Epithelial cell of proximal tubule (primary cell): ENCODE measurements around the gene DCAF12L2. TPM values are rescaled to one million over a fixed set of nuclear protein-coding genes. Genes with fewer than 3 reads are reported as not detected.
"Not testable (repeated sequence)": the region's sequence is repeated elsewhere in the genome, so short reads cannot be mapped to it uniquely, and the experiment has no call there.

Source experiments
- DNase-seq: peaks from one replicate; pipeline ENCODE4 v3.0.0-alpha.2; 2011; ENCODE audit warnings: low read depth
- H3K4me3 ChIP-seq: 2 replicates; pipeline ENCODE4 v1.5.1; 2011; ENCODE audit warnings: low read depth, mild to moderate bottlenecking, low read length
- CTCF ChIP-seq: conservative IDR thresholded peaks from 2 replicates; pipeline ENCODE4 v1.5.1; 2012; ENCODE audit warnings: low read depth, mild to moderate bottlenecking, low read length
- total RNA-seq: library from RNA; depleted of rRNA; stranded (reverse); fragments of >200 nt; gene quantifications from 2 replicates; pipeline ENCODE4 v1.2.3, GENCODE V29; 2015

DCAF12L2 gene
- total RNA-seq = 0.06 and 2.2 TPM in 2 replicates

DNA sequence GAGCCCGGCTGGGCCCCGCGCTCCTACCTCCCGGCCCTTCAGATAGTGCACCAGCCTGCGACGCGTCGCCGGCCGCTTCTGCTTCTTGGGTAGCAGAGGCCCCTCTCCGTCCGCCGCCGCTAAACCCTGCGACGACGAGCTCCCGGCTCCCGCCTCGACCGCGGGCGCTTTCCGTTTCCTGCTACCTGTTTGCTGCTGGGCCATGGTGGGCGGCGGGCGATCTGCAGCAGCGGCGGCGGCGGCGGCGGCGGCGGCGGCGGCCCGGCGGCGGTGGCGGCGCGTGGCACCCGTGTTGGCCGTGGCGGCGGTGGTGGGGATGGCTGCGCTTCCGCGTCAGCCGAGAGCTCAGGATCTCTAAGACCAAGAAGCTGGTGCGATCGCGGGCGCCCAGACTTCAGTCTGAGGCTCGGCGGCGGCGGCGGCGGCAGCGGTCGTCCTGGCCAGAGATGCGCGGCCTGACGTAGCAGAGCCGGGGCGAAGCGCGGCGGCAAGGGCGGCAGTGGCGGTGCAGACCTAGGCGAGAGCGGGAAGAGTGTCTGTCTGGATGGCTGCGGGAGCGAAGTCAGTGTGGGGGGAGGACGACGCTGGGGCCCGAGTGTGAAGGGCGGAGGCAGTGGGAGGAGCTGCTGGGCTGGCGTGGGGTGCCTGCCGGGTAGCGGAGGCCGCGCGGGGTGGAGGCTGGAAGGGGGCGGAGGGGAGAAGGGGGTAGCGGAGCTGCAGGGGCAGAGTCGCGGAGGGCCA lies at the start of gene DCAF12L2:
TSS of gene DCAF12L2 (minus strand) at position 569 of the 741 bp plus-strand sequence. CDS start at position 204, 365 bp downstream.
- no peak for DNase-seq
- peak within 1 kb of the TSS; percentile 41 for H3K4me3 ChIP-seq
- no peak for TF ChIP-seq CTCF

GRCh38 chrX:126190888-126191287 lies 24.8 kb upstream of the DCAF12L2 start:
- DNase-seq, H3K4me3 ChIP-seq: not testable (repeated sequence)

DNA sequence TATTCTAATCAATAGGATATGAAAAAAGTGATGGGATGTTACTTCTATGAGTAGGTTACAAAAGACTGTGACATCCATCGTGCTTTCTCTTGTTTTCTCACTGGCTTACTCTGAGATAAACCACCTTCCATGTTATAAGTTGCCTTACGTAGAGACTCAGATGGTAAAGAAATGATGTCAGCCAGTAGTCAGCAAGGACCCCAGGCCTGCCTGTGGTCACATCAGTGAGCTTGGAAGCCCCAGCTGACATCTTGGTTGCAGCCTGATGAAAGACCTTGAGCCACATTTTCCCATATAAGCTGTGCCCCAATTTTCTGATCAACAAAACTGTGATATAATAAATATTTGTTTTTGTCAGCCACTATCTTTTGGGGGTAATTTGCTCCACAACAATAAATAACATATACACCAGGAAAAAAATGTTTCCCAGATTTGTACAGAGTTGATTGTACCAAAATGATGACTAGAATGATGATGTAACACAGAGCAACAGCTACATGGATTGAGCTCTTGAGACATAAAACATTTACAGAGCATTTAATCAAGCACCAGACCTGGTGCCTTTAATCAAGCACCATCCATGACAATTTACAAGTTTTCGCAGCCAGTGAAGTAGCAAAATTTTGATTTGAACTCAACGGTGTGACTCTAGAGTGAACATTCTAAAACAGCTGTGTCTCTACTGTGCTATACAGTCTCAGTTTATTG lies 11.2 kb upstream of the DCAF12L2 start:
- DNase-seq = no peak
- no peak for TF ChIP-seq CTCF

DNA sequence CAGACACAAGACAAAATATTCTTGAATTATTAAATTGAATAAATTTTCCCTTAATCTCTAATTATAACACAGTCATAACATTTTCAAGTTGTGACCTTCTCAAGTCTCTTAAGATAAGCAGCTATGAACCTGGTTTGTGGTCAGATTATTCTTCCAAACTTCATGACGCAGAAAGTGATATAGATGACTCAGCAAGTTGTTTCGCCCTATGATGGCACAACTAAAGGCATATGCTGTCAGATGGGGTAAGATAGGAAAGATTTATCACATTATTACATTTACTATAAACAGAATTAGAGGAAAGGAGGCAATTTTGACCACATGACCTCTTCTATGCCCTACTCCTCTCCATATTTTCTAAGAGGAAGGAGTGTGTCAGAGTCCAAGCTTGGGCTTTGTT lies 4.6 kb upstream of the DCAF12L2 start:
- DNase-seq = no peak
- no peak for TF ChIP-seq CTCF
- no peak overlapping the region for H3K4me3 ChIP-seq

More for the DNA sequence above, 11.2 kb upstream of the DCAF12L2 start:
- H3K4me3 ChIP-seq = no peak overlapping the region

DNA sequence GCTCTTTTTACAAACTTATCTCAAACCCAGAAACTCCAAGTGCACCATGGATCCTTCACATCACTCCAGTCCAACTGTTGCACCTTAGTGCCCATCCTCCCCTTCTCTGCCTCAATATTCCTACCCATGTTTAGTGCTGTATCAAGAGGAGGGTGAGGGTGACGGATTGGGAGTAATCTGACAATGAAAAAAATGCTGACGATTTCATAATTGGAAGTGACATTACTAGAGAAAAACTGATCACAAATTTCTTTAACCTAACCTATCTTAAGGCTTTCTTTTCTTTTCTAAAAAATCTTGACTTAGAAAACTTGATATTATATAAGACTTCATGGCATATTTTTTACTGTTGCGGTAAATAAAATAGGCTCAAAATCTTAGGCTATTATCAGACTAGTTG lies 1.5 kb upstream of the DCAF12L2 start:
- no peak overlapping the region for H3K4me3 ChIP-seq
- no peak for TF ChIP-seq CTCF
- DNase-seq = no peak

DNA sequence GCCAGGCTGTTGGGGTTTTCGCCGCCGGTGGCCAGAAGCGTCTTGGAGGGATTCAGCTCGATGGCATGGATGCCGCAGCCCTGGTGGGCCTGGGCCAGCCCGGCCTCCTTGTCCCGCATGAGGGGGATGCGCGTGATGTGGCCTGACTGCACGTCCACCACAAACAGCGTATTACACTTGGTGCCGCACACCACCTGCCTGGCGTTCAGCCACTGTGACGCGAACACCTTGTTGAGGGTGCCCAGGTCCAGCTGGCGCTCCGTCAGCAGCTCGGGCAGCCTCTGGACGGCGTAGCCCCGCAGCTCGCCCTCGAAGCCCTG lies 728 bp downstream of the DCAF12L2 start:
- peak overlapping the region; percentile 41 for H3K4me3 ChIP-seq
- TF ChIP-seq CTCF = no peak
- DNase-seq = no peak

GRCh38 chrX:126164689-126165400 lies 1.2 kb downstream of the DCAF12L2 start:
- no peak for DNase-seq
- no peak for TF ChIP-seq CTCF
- no peak overlapping the region for H3K4me3 ChIP-seq
